Fibroblast of lung (primary cell): ENCODE results near the gene TP53BP2. TPM values are rescaled to one million over a fixed set of nuclear protein-coding genes. Genes with fewer than 3 reads are reported as not detected.

Experiments used
- DNase-seq, 2 donors: peaks; one replicate each; pipeline versions ENCODE4 v3.0.0 to v3.0.0-alpha.2; 2010; ENCODE audit warnings: low read depth in 2 of 2
- H2AFZ ChIP-seq: 2 replicates; pipeline ENCODE4 v1.5.1; 2012; ENCODE audit warnings: low read length, control low read depth, inconsistent platforms
- H3K27ac ChIP-seq: 2 replicates; pipeline ENCODE4 v1.5.1; 2011; ENCODE audit warnings: low read length, control low read depth; ENCODE audit not compliant: insufficient read depth
- H3K27me3 ChIP-seq: 2 replicates; pipeline ENCODE4 v1.5.1; 2011; ENCODE audit warnings: mild to moderate bottlenecking, low read length; ENCODE audit not compliant: control insufficient read depth, insufficient read depth
- H3K36me3 ChIP-seq: 2 replicates; pipeline ENCODE4 v1.5.1; 2011; ENCODE audit warnings: low read length; ENCODE audit not compliant: control insufficient read depth, insufficient read depth
- H3K4me1 ChIP-seq: 2 replicates; pipeline ENCODE4 v1.5.1; 2011; ENCODE audit warnings: low read length; ENCODE audit not compliant: control insufficient read depth, insufficient read depth; ENCODE audit errors: extremely low read depth
- H3K4me2 ChIP-seq: 2 replicates; pipeline ENCODE4 v1.5.1; 2011; ENCODE audit warnings: low read length, control low read depth; ENCODE audit not compliant: insufficient read depth; ENCODE audit errors: extremely low read depth
- H3K4me3 ChIP-seq, 4 experiments: fragments of 200-600 bp in 1 of 4; sonication (generic) in 1 of 4; replicated peaks in 1 of 4; 2 replicates each; pipeline ENCODE4 v1.5.1; 2011 to 2016; ENCODE audit warnings: low read length in 4 of 4, low read depth in 3 of 4, mild to moderate bottlenecking in 3 of 4, control low read depth in 2 of 4, inconsistent platforms in 1 of 4, mixed read lengths in 1 of 4; ENCODE audit not compliant: insufficient read depth in 1 of 4; ENCODE audit errors: control extremely low read depth in 1 of 4
- H3K79me2 ChIP-seq: 2 replicates; pipeline ENCODE4 v1.5.1; 2012; ENCODE audit warnings: mild to moderate bottlenecking, low read length, inconsistent platforms; ENCODE audit not compliant: control insufficient read depth, insufficient read depth
- H3K9ac ChIP-seq: 2 replicates; pipeline ENCODE4 v1.5.1; 2011; ENCODE audit warnings: mild to moderate bottlenecking, low read length, control low read depth; ENCODE audit not compliant: insufficient read depth
- H3K9me3 ChIP-seq: 2 replicates; pipeline ENCODE4 v1.5.1; 2012; ENCODE audit warnings: low read depth, low read length; ENCODE audit not compliant: control insufficient read depth, insufficient read depth
- H4K20me1 ChIP-seq: 2 replicates; pipeline ENCODE4 v1.5.1; 2011; ENCODE audit warnings: low read length; ENCODE audit not compliant: control insufficient read depth, insufficient read depth; ENCODE audit errors: extremely low read depth
- CTCF ChIP-seq, 2 donors: IDR thresholded peaks in 1 of 2; conservative IDR thresholded peaks in 1 of 2; 1 replicate in 1 of 2; 2 replicates in 1 of 2; pipeline ENCODE4 v1.5.1; 2011 to 2012; ENCODE audit warnings: low read length in 2 of 2, control low read depth in 1 of 2, inconsistent platforms in 1 of 2, low read depth in 1 of 2, mild to moderate bottlenecking in 1 of 2
- EZH2 ChIP-seq: IDR thresholded peaks from 2 replicates; pipeline ENCODE4 v1.5.1; 2012; ENCODE audit warnings: low read length, control low read depth, mild to moderate bottlenecking; ENCODE audit errors: missing control alignments
- polyA plus RNA-seq, 2 donors: library from polyadenylated mRNA; depleted of rRNA in 1 of 2; stranded (reverse) in 1 of 2; unstranded in 1 of 2; fragments of >200 nt; gene quantifications; 2 replicates each; pipeline ENCODE4 v1.2.1, GENCODE V29; 2011 to 2012; ENCODE audit warnings: missing spikeins in 1 of 2
- total RNA-seq: library from RNA; depleted of rRNA; stranded (reverse); fragments of >200 nt; gene quantifications from 2 replicates; pipeline ENCODE4 v1.2.1, GENCODE V29; 2014

TP53BP2 gene
- total and polyA plus RNA-seq, 2 donors (not counting 1 experiment from before 2014, with no cell fraction given), result 28.4 to 30.4 TPM

GRCh38 chr1:223838125-223838854, 7.5 kb downstream of the TP53BP2 start:
- Histone ChIP-seq H3K79me2 (peaks cover 97% of the 10 kb centered on the region), H3K36me3 (no peaks in the 10 kb centered on the region), H3K4me1 (peaks cover 26% of the 10 kb centered on the region), H3K9me3 (no peaks in the 10 kb centered on the region), H4K20me1 (no peaks in the 10 kb centered on the region), H3K27me3 (no peaks in the 10 kb centered on the region), H3K27ac (no peak overlapping the region), H2AFZ (no peak overlapping the region), H3K4me3 (no peak overlapping the region), H3K4me2 (no peak overlapping the region), H3K9ac (no peak overlapping the region)
- DNase-seq, result no peak
- no peak for TF ChIP-seq CTCF (conservative IDR thresholded peaks at IDR 0.05 in 1 of 2, IDR thresholded peaks at IDR 0.05 in 1 of 2; ENCODE audit: low read depth in 1 of 2, low read length in 2 of 2)
- TF ChIP-seq EZH2, result no peak

DNA sequence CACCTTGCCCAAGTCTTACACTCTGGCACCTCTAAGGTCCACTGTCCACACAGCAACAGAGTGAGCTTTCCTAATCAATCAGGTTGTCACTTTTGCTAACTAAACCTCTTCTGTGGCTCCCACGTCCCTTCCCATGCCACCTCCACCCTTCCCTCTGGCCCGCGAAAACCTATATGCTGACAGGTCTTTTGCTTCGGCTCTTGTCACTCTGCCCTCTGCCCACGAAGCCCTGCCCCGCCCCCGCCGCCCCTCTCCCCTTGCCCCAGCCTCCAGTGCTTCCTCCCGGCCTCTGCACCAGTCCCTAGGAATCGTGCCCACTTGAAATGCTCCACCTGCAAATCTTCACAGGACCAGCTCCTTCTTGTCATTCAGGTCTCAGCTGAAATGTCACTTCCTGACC, 8.1 kb downstream of the TP53BP2 start:
- DNase-seq, result no peak
- Histone ChIP-seq H3K79me2 (peaks cover 97% of the 10 kb centered on the region), H3K9me3 (no peaks in the 10 kb centered on the region), H3K27ac (no peak overlapping the region), H3K4me2 (no peak overlapping the region), H3K4me1 (peaks cover 32% of the 10 kb centered on the region), H3K4me3 (no peak overlapping the region), H3K9ac (no peak overlapping the region), H4K20me1 (no peaks in the 10 kb centered on the region), H3K36me3 (no peaks in the 10 kb centered on the region), H3K27me3 (no peaks in the 10 kb centered on the region), H2AFZ (no peak overlapping the region)
- TF ChIP-seq EZH2 (no peak), CTCF (conservative IDR thresholded peaks at IDR 0.05 in 1 of 2, IDR thresholded peaks at IDR 0.05 in 1 of 2; ENCODE audit: low read depth in 1 of 2, low read length in 2 of 2) (no peak)

DNA sequence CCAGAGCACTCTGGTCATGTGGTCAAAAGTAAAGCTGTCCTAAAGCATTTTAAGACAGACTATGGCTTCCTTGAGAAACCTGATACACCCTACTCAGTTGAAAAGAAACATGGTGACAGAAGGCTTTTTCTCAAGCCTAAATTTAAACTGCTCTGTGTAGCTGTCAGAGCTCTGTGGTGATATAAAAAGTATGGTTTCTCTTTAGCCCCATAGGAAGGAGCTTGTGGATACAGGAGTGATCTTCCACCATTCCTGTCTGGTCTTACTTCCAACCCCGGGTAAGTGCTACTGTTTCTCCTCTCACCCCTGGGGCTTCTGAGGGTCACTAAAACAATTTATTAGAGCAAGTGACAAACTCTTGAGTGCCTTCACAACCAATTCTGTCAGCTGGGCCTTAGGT, 8.5 kb downstream of the TP53BP2 start:
- TF ChIP-seq EZH2 (no peak), CTCF (conservative IDR thresholded peaks at IDR 0.05 in 1 of 2, IDR thresholded peaks at IDR 0.05 in 1 of 2; ENCODE audit: low read depth in 1 of 2, low read length in 2 of 2) (no peak)
- H4K20me1 ChIP-seq, result no peaks in the 10 kb centered on the region
- peaks cover 96% of the 10 kb centered on the region for H3K79me2 ChIP-seq
- H3K36me3 ChIP-seq, result no peaks in the 10 kb centered on the region
- no peaks in the 10 kb centered on the region for H3K9me3 ChIP-seq
- H3K4me1 ChIP-seq, result peaks cover 35% of the 10 kb centered on the region
- no peak overlapping the region for H3K9ac ChIP-seq
- H3K4me2 ChIP-seq, result peak overlapping the region; percentile 20
- peak in 1 of 2 donors; percentile 61 for DNase-seq
- H3K4me3 ChIP-seq, result no peak overlapping the region
- no peak overlapping the region for H3K27ac ChIP-seq
- no peak overlapping the region for H2AFZ ChIP-seq
- no peaks in the 10 kb centered on the region for H3K27me3 ChIP-seq
